GM18507 (cell line): Measurements from ENCODE around the gene KMT5B.

ENCODE experiments used
- DNase-seq: peaks from one replicate; pipeline ENCODE4 v3.0.0; 2011; ENCODE audit warnings: low read depth; ENCODE audit not compliant: insufficient read length; ENCODE audit errors: extremely low spot score
- FAIRE-seq: peaks from 2 replicates; lab custom pipeline; 2011; peaks lifted over from hg19 to GRCh38; lab: Jason Lieb, UNC

KMT5B gene

DNA sequence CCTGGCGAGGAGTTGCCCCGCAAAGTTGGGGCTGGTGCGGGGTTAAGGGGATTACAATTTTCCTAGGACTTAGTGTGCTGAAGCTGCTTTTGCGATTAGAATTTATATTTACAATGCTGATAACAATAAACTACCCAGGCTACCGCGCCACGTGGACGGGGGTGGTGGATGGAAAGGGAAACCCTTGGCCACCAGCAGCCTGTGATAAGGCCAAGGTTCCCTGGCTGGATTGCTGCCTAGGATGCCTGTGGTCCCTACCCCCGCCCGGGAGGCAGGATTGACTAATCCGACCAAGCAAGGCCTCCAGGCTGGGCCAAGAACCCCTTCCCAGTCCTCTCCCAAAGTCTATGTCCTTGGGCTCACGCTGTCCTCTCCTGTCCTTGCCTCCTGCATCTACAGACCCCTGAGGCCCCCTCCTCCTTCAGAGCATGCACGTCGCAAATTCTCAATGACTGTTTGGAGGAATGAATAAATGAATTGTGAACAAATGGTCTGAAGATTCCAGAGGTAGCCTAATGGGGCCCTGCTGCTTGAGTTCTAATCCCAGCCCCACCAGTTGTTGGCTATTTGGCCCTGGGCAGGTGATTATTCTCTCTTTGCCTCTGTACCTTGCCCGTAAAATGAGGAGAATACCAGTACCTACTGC lies 84.3 kb downstream of the KMT5B start:
- no peak for DNase-seq
- no peak for FAIRE-seq

DNA sequence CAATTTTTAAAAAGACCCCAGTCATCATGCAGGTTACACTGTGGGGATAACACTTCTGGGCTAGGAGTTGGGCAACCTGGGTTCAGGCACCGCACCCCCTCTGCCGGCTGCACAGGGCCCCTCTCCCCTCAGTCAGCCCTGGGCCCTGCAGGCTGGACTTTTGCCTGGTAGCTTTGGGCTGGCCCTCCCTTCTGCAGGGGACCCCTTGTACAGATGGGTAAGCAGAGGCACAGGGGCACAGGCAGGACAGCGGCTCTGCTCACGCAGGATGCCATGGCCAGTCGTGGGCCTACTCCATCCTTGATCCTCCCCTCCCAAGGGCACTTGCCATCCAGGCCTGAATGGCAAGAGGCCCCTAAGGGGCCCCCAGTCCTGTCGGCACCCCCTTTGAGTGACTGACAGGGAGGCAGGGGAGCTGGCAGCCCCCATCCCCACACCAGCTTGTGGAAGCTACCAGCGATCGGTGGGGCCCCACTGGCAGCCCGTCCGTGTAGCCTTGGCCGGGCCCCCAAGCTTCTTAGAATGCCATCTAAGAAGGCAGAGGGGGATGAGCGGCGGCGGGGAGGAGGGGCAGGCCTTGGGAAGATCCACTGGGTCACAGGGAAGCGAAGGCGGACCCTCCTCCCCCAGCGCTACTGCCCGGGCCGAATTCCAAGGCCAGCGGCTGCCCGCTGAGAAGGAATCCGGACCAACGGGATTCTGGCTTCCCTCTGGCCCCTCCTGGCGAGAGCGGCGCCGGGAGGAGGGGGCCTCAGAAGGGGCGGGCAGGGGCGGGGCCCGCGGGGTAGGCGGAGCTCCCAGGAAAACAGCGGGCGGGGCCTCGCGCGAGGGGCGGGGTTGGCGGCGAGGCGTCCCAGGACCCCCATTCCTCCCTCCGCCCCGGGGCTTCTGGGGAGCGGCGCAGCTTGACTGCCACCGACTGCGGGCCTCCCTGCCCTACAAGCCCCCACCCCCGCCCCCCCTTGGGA lies 85.1 kb downstream of the KMT5B start:
- DNase-seq (no peak), FAIRE-seq (no peak)

DNA sequence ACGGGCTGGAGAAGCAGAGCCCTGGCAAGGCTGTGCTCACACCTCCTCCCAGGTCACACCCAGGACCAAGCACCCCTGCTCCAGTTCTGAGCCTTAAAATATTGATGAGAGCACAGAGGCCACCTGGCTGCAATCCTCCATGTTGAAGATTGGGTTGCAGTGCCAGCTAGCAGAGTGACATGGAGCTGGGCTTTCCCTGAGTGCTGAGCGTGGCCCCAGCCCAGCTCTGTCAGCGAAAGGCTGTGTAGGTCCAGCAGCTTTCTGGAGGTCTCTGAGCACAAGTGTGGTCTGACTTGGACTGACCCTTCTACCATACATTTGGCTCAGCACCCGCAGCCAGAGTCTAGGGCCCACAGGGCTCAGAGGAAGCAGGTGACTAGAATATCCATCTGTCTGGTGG lies 87.9 kb downstream of the KMT5B start:
- DNase-seq (no peak), FAIRE-seq (no peak)

DNA sequence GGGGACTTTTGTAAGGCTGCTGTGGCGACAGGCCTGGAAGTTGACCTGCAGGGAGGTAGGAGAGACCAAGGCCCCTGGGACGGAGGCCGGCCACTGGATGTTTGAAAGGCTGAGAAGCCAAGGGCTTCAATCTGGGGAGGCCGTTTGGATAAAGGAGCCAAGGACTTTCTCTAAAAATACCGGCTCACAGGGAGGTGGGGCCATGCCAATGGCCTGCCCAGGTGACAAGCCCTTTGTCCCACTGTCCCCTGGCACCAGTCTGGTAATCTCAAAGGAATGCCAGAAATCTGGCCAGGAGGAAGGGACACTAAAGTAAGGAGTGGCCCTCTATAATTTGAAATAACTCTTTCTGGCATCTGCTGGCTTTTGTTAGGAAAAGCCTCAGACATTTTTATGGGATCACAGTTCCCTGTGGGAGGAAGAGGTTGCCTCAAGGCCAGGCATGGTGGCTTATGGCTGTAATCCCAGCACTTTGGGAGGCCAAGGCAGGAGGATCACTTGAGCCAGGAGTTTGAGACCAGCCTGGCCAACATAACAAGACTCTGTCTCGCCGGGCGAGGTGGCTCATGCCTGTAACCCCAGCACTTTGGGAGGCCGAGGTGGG lies 90.1 kb downstream of the KMT5B start:
- no peak for FAIRE-seq
- no peak for DNase-seq

DNA sequence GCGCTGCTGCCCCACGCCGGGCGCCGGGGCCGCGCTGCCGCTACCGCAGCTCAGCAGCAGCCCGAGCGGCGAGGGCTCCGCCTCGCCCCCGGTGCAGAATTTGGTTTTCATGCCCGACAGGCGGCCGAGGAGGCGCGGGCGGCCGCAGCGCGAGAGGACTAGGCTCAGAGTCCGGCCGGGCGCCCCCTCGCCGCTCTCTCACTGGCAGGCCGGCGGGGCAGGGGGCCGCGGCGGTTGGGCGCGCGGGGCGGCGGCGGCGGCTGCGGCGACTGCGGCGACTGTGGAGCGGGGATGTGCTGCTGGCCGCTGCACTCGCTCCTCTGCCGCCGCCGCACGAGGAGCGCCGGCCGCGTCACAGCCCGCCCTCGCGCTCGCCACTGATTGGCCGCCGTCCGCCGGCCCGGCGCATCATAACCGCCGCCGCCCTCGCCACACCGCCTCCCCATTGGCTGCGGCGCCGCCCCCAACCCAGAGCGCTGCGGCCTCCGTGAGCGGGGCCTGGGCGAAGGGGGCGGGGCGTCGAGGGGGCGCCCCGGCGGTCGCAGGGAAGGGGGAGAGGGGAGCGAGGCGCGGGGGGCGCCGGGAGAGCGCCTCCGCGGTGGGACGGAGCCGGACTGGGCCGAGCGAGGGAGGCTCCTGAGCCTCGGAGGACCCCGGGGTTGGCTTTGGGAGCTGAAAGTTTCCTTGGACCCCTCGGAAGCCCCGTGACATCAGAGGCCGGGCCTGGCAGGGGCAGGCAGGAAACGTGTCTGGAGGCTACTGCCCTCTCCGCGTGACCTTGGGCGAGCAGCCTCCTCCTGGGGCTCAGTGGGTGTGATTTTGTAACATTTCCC lies 91.8 kb downstream of the KMT5B start, which contains the start of gene CHKA:
Gene CHKA, minus strand, starts transcription at position 322 of the 833 bp plus-strand sequence. Its CDS starts 211 bp downstream, at position 111.
- FAIRE-seq (peak; percentile 75), DNase-seq (peak; percentile 96)

GRCh38 chr11:68120273-68121066 lies 92.6 kb downstream of the KMT5B start:
- DNase-seq (no peak), FAIRE-seq (peak; percentile 65)

- DNase-seq: no peak
- FAIRE-seq: peak; percentile 79
Measured at GRCh38 chr11:68118706-68119448, 94.2 kb downstream of the KMT5B start.

DNA sequence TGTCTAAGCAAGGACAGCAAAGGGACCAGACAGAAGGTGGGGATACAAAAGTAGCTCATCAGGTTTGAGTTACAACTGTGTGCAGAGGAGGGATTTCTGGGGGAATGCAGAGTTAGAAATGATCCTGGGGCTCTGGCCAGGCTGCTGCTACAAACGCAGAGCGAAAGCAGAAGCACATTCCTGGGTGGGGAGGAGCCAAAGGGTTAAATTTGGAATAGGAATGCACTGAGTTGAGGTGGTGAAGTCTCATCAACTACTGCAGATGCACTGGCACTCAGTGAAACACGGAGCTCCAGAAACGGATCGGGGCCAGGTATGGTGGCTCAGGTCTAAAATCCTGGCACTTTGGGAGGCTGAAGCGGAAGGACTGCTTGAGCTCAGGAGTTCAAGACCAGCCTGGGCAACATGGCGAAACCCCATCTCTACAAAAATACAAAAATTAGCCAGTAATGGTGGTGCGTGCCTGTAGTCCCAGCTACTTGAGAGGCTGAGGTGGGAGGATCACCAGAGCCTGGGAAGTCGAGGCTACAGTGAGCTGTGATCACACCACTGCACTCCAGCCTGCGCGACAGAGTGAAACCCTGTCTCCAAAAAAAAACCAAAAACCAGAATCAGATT lies 95.1 kb downstream of the KMT5B start:
- no peak for DNase-seq
- FAIRE-seq: no peak

- FAIRE-seq (no peak), DNase-seq (no peak)
Measured at GRCh38 chr11:68116974-68117373, 96.1 kb downstream of the KMT5B start.

DNA sequence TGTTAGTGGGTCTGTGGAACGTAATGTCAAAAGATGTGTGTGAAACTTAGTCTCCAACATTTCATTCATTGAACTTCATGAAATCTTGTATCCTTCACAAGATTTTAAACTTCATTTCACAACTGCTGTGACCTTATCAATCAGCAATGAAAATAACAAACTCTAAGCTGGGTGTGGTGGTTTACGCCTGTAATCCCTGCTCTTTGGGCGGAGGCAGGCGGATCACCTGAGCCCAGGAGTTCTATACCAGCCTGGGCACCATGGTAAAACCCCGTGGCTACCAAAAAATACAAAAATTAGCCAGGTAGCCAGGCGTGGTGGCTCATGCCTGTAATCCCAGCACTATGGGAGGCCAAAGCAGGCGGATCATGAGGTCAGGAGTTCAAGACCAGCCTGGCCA lies 97.0 kb downstream of the KMT5B start:
- DNase-seq (no peak), FAIRE-seq (no peak)

- DNase-seq (no peak), FAIRE-seq (no peak)
Measured at GRCh38 chr11:68115285-68115684, 97.8 kb downstream of the KMT5B start.

DNA sequence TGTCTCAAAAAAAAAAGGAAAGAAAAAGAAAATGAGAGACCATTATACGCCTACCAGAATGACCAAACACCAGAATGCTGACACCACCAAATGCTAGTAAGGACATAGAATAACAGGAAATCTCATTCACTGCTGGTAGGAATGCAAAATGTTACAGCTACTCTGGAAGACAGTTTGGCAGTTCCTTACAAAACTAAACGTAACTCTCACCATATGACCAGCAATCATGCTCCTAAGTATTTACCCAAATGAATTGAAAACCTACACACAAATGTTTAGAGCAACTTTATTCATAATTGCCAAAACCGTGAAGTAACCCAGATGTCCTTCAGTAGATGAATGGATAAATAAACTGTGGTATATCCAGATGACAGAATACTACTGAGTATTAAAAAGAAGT lies 99.1 kb downstream of the KMT5B start:
- DNase-seq: no peak
- no peak for FAIRE-seq

DNA sequence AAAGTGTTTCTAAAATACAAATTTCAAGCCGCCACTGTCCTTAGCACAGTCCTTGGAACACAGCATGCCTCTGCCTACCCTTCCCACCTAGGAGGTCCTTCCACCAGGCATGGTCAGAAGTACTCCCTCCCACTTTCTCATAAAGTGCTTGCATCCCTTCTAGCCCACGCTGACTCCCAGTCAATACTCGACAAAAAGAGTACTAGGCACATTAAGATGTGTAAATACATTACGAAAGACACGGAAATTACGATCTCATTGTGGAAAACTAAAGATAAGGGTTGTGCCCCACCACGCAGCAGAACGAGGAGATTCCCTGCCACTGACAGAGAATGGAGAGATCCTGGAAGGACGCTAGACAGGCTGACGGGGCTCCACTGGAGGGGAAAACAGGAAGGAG lies 105.4 kb downstream of the KMT5B start:
- no peak for DNase-seq
- no peak for FAIRE-seq

- no peak for FAIRE-seq
- DNase-seq: no peak
Measured at GRCh38 chr11:68106165-68106940, 106.7 kb downstream of the KMT5B start.
